Endothelial cell of umbilical vein (primary cell): ENCODE results near the gene LRP2. TPM values are rescaled to one million over a fixed set of nuclear protein-coding genes. Genes with fewer than 3 reads are reported as not detected.
"Not testable (repeated sequence)": the region's sequence is repeated elsewhere in the genome, so short reads cannot be mapped to it uniquely, and the experiment has no call there.

Source experiments
- BruUV-seq: library from RNA; stranded (reverse); fragments of 400-500 nt; replicated peaks from 2 replicates; lab custom pipeline; 2021; lab: Mats Ljungman, UMichigan
- CTCF ChIA-PET: fragments of 300-600, 350-600 bp; sonication (Branson Sonifier 250); formaldehyde crosslinking; loops from one replicate; lab custom pipeline; 2021; ENCODE audit warnings: antibody characterized with exemption, inconsistent platforms; lab: Charles Lee
- POLR2A ChIA-PET: fragments of 300-600, 350-600 bp; sonication (Branson Sonifier 250); formaldehyde crosslinking; loops from one replicate; lab custom pipeline; 2021; ENCODE audit warnings: antibody characterized with exemption, inconsistent platforms; lab: Charles Lee
- DNase-seq: peaks from one replicate; pipeline ENCODE4 v3.0.0-alpha.2; 2011; ENCODE audit warnings: low read depth, low spot score
- FAIRE-seq: peaks from 2 replicates; lab custom pipeline; 2011; peaks lifted over from hg19 to GRCh38; lab: Jason Lieb, UNC
- H2AFZ ChIP-seq: 2 replicates; pipeline ENCODE4 v1.6.0; 2012; ENCODE audit warnings: low read depth, low read length, control low read depth, inconsistent platforms
- H3K27ac ChIP-seq: 2 replicates; pipeline ENCODE4 v1.5.1; 2011; ENCODE audit warnings: low read depth, mild to moderate bottlenecking, control low read depth, low read length, moderate library complexity; ENCODE audit not compliant: insufficient read depth
- H3K27me3 ChIP-seq, 2 experiments: 2 replicates each; pipeline versions ENCODE4 v1.6.0 to v1.6.1; 2011; ENCODE audit warnings: low read length in 2 of 2, mixed read lengths in 1 of 2; ENCODE audit not compliant: control insufficient read depth in 2 of 2, insufficient read depth in 2 of 2
- H3K36me3 ChIP-seq, 2 experiments: 2 replicates in 1 of 2; 3 replicates in 1 of 2; pipeline ENCODE4 v1.5.1; 2011; ENCODE audit warnings: low read length in 2 of 2, mild to moderate bottlenecking in 1 of 2, moderate library complexity in 1 of 2; ENCODE audit not compliant: control insufficient read depth in 2 of 2, insufficient read depth in 2 of 2; ENCODE audit errors: extremely low read depth in 1 of 2
- H3K4me1 ChIP-seq: 3 replicates; pipeline ENCODE4 v1.5.1; 2011; ENCODE audit warnings: mild to moderate bottlenecking, low read length; ENCODE audit not compliant: control insufficient read depth, insufficient read depth; ENCODE audit errors: extremely low read depth
- H3K4me2 ChIP-seq: 2 replicates; pipeline ENCODE4 v1.6.1; 2011; ENCODE audit warnings: low read length, control low read depth, mixed read lengths; ENCODE audit not compliant: insufficient read depth
- H3K4me3 ChIP-seq, 3 experiments: fragments of 200-600 bp in 1 of 3; sonication (generic), shearing (Covaris generic) in 1 of 3; replicated peaks in 1 of 3; 2 replicates each; pipeline ENCODE4 v1.5.1; 2011 to 2016; ENCODE audit warnings: control low read depth in 3 of 3, low read length in 3 of 3, mild to moderate bottlenecking in 2 of 3, inconsistent platforms in 1 of 3, low read depth in 1 of 3, moderate library complexity in 1 of 3; ENCODE audit not compliant: insufficient read depth in 1 of 3
- H3K79me2 ChIP-seq: 2 replicates; pipeline ENCODE4 v1.6.0; 2012; ENCODE audit warnings: low read length, inconsistent platforms; ENCODE audit not compliant: control insufficient read depth, insufficient read depth
- H3K9ac ChIP-seq: replicated peaks from 2 replicates; pipeline ENCODE3; 2011; ENCODE audit warnings: low read length, control low read depth; ENCODE audit not compliant: insufficient read depth; ENCODE audit errors: extremely low read depth
- H3K9me1 ChIP-seq: replicated peaks from 3 replicates; pipeline ENCODE4 v1.6.0; 2011; ENCODE audit warnings: mild to moderate bottlenecking, low read length; ENCODE audit not compliant: control insufficient read depth, insufficient read depth; ENCODE audit errors: extremely low read depth
- H3K9me3 ChIP-seq: replicated peaks from 2 replicates; pipeline ENCODE4 v1.5.1; 2012; ENCODE audit warnings: low read length, inconsistent platforms; ENCODE audit not compliant: control insufficient read depth, insufficient read depth
- H4K20me1 ChIP-seq: replicated peaks from 2 replicates; pipeline ENCODE3; 2011; ENCODE audit warnings: mild to moderate bottlenecking, low read length; ENCODE audit not compliant: control insufficient read depth, insufficient read depth; ENCODE audit errors: extremely low read depth
- MAX ChIP-seq: IDR thresholded peaks from 2 replicates; pipeline ENCODE4 v1.6.1; 2011; ENCODE audit not compliant: insufficient read depth, insufficient read length
- MYC ChIP-seq: IDR thresholded peaks from one replicate; pipeline ENCODE4 v1.6.1; 2011; ENCODE audit warnings: mild to moderate bottlenecking, low read depth, low read length
- dilution Hi-C: fragments of 300-500 bp; cut with MboI; formaldehyde crosslinking; loops from one replicate; pipeline ENCODE4 v1.15.0; 2019; ENCODE audit warnings: low sequenced_read_pairs; ENCODE audit not compliant: extremely low pct_ligation_motif_present
- intact Hi-C: fragments of 100-400 bp; cut with micrococcal nuclease; formaldehyde crosslinking; loops from one replicate; pipeline ENCODE4 v1.10.0; 2022
- polyA plus RNA-seq, 4 experiments: library from polyadenylated mRNA; depleted of rRNA in 3 of 4; stranded (reverse) in 3 of 4; unstranded in 1 of 4; fragments of >200 nt; gene quantifications; 2 replicates each; pipeline versions ENCODE4 v1.2.1 to v1.2.3, GENCODE V29; 2011 to 2012; ENCODE audit warnings: missing spikeins in 1 of 4
- total RNA-seq: library from RNA; stranded (reverse); gene quantifications from 2 replicates; pipeline ENCODE4 v1.2.3, GENCODE V29; 2021

Gene LRP2
- total and polyA plus RNA-seq, 2 donors (not counting 3 experiments of a cell fraction or from before 2014, with no cell fraction given) = not detected

GRCh38 chr2:169328785-169329184 lies 33.5 kb downstream of the LRP2 start:
- CTCF ChIA-PET = interaction anchor here (1.3 kb wide), 1 partner anchor 15 kb away, joined by 4 read pairs; no protein-coding TSS in a partner anchor
- Histone ChIP-seq H3K4me2 (no peak overlapping the region), H3K36me3 (no peaks in the 10 kb centered on the region), H3K9ac (no peak overlapping the region), H2AFZ (no peak overlapping the region), H3K79me2 (no peaks in the 10 kb centered on the region), H3K4me3 (no peak overlapping the region), H3K27me3 (no peaks in the 10 kb centered on the region), H3K9me3 (no peaks in the 10 kb centered on the region), H3K27ac (no peak overlapping the region), H4K20me1 (no peaks in the 10 kb centered on the region), H3K4me1 (no peaks in the 10 kb centered on the region), H3K9me1 (no peaks in the 10 kb centered on the region)
- dilution Hi-C loops = no loop called here
- FAIRE-seq (no peak), DNase-seq (no peak)
- no TSS peak for BruUV-seq
- intact Hi-C loops = no loop called here
- TF ChIP-seq MYC (no peak), MAX (no peak)
- POLR2A ChIA-PET = no interaction called here

GRCh38 chr2:169327837-169328236 lies 34.5 kb downstream of the LRP2 start:
- H4K20me1 ChIP-seq, H3K36me3 ChIP-seq, POLR2A ChIA-PET, H3K27ac ChIP-seq, H3K4me2 ChIP-seq, H3K4me3 ChIP-seq, H3K4me1 ChIP-seq, H3K9me1 ChIP-seq, DNase-seq, CTCF ChIA-PET, intact Hi-C loops, H3K27me3 ChIP-seq, H3K9ac ChIP-seq, BruUV-seq, H2AFZ ChIP-seq, H3K9me3 ChIP-seq, H3K79me2 ChIP-seq, FAIRE-seq, dilution Hi-C loops: not testable (repeated sequence)

- H3K4me3 ChIP-seq, H3K9me1 ChIP-seq, H3K4me2 ChIP-seq, H3K9me3 ChIP-seq, FAIRE-seq, H3K27me3 ChIP-seq, BruUV-seq, H3K36me3 ChIP-seq, intact Hi-C loops, CTCF ChIA-PET, DNase-seq, H3K9ac ChIP-seq, H3K79me2 ChIP-seq, dilution Hi-C loops, H4K20me1 ChIP-seq, POLR2A ChIA-PET, H3K27ac ChIP-seq, H3K4me1 ChIP-seq, H2AFZ ChIP-seq: not testable (repeated sequence)
These were observed 36.4 kb downstream of the LRP2 start for GRCh38 chr2:169325886-169326285.
